ENCODE results near the gene ZSCAN30. TPM values are rescaled to one million over a fixed set of nuclear protein-coding genes. Genes with fewer than 3 reads are reported as not detected.

ZSCAN30 gene
- total RNA-seq, 3 donors from 2014 or later (not counting 1 experiment from before 2014, with no cell fraction given), result 15.4 to 21.0 (median 16.4) TPM

DNA sequence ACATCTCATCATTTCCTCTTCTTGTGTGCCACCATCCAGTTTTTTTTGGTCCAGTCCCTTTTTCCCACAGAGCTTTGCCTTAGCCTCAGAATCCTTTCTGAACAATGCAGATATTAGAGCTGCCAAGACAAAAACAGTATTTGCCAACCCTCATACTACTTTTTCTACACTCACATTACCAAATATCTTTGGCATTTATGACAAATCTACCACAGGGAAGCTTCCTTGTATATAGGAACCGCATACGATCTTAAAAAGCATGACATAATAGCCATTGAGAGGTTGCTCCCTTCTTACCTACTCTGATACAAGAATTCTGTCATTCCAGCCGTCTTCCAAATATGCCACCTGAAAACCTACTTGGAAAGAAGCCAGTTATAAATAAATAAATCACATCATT lies 44.8 kb upstream of the ZSCAN30 start:
- H3K4me3 Mint-ChIP-seq, result no peak overlapping the region
- peaks cover 21 to 30% of the 10 kb centered on the region in 2 donors for H3K4me1 Mint-ChIP-seq
- H3K9me3 Mint-ChIP-seq, result no peaks in the 10 kb centered on the region
- peaks cover 15% of the 10 kb centered on the region for H3K36me3 Mint-ChIP-seq
- Histone ChIP-seq H3K27me3 (ENCODE audit: control insufficient read depth, insufficient read depth, low read length) (no peaks in the 10 kb centered on the region), H3K9me3 (ENCODE audit: control insufficient read depth, insufficient read depth, low read length) (no peaks in the 10 kb centered on the region), H3K4me3 (ENCODE audit: low read length) (no peak overlapping the region), H3K27ac (ENCODE audit: low read length) (no peak overlapping the region), H3K36me3 (ENCODE audit: control insufficient read depth, insufficient read depth, low read length) (peaks cover 74% of the 10 kb centered on the region), H3K4me1 (ENCODE audit: control insufficient read depth, insufficient read depth, low read length) (no peaks in the 10 kb centered on the region)
- 100% methylated on average over 3 of the region's 3 CpGs for WGBS (ENCODE audit: insufficient coverage)
- no peak for DNase-seq
- H3K27ac Mint-ChIP-seq, result peak overlapping the region; percentile 67 to 72
- ATAC-seq, result no peak
- TF ChIP-seq, protein P1, sequence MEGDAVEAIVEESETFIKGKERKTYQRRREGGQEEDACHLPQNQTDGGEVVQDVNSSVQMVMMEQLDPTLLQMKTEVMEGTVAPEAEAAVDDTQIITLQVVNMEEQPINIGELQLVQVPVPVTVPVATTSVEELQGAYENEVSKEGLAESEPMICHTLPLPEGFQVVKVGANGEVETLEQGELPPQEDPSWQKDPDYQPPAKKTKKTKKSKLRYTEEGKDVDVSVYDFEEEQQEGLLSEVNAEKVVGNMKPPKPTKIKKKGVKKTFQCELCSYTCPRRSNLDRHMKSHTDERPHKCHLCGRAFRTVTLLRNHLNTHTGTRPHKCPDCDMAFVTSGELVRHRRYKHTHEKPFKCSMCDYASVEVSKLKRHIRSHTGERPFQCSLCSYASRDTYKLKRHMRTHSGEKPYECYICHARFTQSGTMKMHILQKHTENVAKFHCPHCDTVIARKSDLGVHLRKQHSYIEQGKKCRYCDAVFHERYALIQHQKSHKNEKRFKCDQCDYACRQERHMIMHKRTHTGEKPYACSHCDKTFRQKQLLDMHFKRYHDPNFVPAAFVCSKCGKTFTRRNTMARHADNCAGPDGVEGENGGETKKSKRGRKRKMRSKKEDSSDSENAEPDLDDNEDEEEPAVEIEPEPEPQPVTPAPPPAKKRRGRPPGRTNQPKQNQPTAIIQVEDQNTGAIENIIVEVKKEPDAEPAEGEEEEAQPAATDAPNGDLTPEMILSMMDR (IDR thresholded peaks at IDR 0.05), result no peak
- H3K27me3 Mint-ChIP-seq (ENCODE audit: low read depth in 2 of 2), result no peaks in the 10 kb centered on the region
- intact Hi-C loops (cut with micrococcal nuclease), result no loop called here

DNA sequence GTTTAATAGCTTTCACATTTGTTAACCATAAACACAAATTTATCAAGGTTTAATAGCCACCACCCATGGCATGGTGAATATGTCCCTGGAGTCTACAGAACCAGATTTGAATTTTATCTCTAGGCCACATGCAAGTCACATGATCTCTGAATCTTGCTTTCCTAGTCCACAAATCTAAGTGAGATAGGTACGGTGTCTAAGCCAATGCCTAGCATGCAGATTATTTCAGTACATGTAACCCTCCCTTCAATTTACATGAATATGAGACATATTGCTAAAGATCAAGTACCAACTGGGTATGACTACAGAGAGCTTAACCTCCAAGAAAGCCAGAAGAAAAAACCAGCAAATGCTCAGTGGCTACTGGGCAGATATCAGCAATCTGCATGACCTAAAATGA lies 44.2 kb upstream of the ZSCAN30 start:
- no peak overlapping the region for H3K4me3 ChIP-seq (ENCODE audit: low read length)
- WGBS (ENCODE audit: insufficient coverage), result 100% methylated on average over 1 of the region's 1 CpG
- H3K27ac ChIP-seq (ENCODE audit: low read length), result no peak overlapping the region
- peaks cover 68% of the 10 kb centered on the region for H3K36me3 ChIP-seq (ENCODE audit: control insufficient read depth, insufficient read depth, low read length)
- Mint-ChIP-seq H3K4me3 (no peak overlapping the region), H3K27me3 (ENCODE audit: low read depth in 2 of 2) (no peaks in the 10 kb centered on the region), H3K4me1 (peaks cover 15 to 24% of the 10 kb centered on the region in 2 donors), H3K36me3 (peaks cover 15% of the 10 kb centered on the region), H3K27ac (peak overlapping the region; percentile 67 to 72), H3K9me3 (no peaks in the 10 kb centered on the region)
- DNase-seq (no peak), ATAC-seq (no peak)
- H3K9me3 ChIP-seq (ENCODE audit: control insufficient read depth, insufficient read depth, low read length), result no peaks in the 10 kb centered on the region
- no peaks in the 10 kb centered on the region for H3K27me3 ChIP-seq (ENCODE audit: control insufficient read depth, insufficient read depth, low read length)
- intact Hi-C loops (cut with micrococcal nuclease), result no loop called here
- no peaks in the 10 kb centered on the region for H3K4me1 ChIP-seq (ENCODE audit: control insufficient read depth, insufficient read depth, low read length)
- TF ChIP-seq, protein P1 (IDR thresholded peaks at IDR 0.05), result no peak

DNA sequence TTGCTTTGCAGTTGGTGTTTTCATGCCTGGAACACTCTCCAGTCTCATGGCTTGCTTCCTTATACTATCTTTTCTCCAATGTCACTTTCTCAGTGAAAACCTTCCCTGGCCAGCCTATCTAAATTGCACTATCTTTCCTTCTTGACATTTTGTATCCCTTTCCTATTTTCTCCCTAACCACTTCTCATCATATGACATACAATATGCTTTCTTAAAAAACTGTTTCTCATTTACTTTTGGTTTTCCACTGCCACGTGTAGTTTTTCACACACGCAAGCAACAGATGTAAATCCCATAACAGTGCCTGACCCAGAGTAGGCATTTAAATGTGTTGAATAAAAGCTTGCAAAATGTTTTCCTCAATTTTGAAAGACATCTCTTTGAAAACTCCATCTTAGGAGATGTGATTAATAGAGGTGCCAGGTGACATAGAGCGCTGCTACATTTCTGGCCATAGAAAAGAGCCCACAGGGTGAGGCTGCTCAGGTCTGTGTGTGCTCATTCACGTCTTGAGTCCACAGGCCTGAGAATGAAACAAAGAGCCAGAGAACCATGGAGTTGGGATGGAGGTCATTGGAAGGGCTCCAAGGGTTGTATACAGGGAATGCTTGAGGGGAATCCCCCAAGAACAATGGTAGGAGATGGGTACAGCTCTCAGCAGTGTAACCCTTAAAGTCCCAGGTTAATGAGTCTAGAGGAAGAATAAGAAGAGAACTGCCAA lies 41.5 kb upstream of the ZSCAN30 start:
- peaks cover 6 to 15% of the 10 kb centered on the region in 2 donors for H3K4me1 Mint-ChIP-seq
- Histone ChIP-seq H3K27ac (ENCODE audit: low read length) (no peak overlapping the region), H3K4me3 (ENCODE audit: low read length) (no peak overlapping the region), H3K27me3 (ENCODE audit: control insufficient read depth, insufficient read depth, low read length) (no peaks in the 10 kb centered on the region), H3K36me3 (ENCODE audit: control insufficient read depth, insufficient read depth, low read length) (peaks cover 41% of the 10 kb centered on the region), H3K9me3 (ENCODE audit: control insufficient read depth, insufficient read depth, low read length) (no peaks in the 10 kb centered on the region), H3K4me1 (ENCODE audit: control insufficient read depth, insufficient read depth, low read length) (no peaks in the 10 kb centered on the region)
- 94% methylated on average over 3 of the region's 4 CpGs for WGBS (ENCODE audit: insufficient coverage)
- DNase-seq (no peak), ATAC-seq (no peak)
- intact Hi-C loops (cut with micrococcal nuclease), result no loop called here
- H3K4me3 Mint-ChIP-seq, result no peak overlapping the region
- TF ChIP-seq, protein P1 (IDR thresholded peaks at IDR 0.05), result no peak
- H3K27ac Mint-ChIP-seq, result no peak overlapping the region
- H3K36me3 Mint-ChIP-seq, result peaks cover 6% of the 10 kb centered on the region
- H3K9me3 Mint-ChIP-seq, result no peaks in the 10 kb centered on the region
- no peaks in the 10 kb centered on the region for H3K27me3 Mint-ChIP-seq (ENCODE audit: low read depth in 2 of 2)

DNA sequence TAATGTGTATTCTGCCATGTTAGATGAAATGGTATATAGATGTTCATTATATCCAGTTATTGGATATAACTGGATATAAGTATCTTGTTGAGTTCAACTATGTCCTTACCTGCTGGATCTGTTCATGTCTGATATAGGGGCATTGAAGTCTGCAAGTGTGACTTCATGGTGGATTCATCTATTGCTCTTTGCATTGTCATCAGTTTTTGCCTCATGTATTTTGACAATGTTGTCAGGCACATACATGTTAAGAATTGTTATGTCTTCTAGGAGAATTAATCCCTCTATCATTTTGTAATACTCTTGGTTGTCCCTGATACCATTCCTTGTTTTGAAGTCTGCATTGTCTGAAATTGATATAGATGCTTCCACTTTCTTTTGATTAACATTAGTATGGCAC lies 38.8 kb upstream of the ZSCAN30 start:
- no peak for DNase-seq
- TF ChIP-seq, protein P1 (IDR thresholded peaks at IDR 0.05), result no peak
- Mint-ChIP-seq H3K27me3 (ENCODE audit: low read depth in 2 of 2) (no peaks in the 10 kb centered on the region), H3K4me3 (no peak overlapping the region), H3K9me3 (no peaks in the 10 kb centered on the region), H3K4me1 (peaks cover 0 to 6% of the 10 kb centered on the region in 2 donors), H3K27ac (no peak overlapping the region), H3K36me3 (no peaks in the 10 kb centered on the region)
- no peak overlapping the region for H3K4me3 ChIP-seq (ENCODE audit: low read length)
- H3K36me3 ChIP-seq (ENCODE audit: control insufficient read depth, insufficient read depth, low read length), result peaks cover 23% of the 10 kb centered on the region
- intact Hi-C loops (cut with micrococcal nuclease), result no loop called here
- H3K27me3 ChIP-seq (ENCODE audit: control insufficient read depth, insufficient read depth, low read length), result no peaks in the 10 kb centered on the region
- ATAC-seq, result no peak
- no peak overlapping the region for H3K27ac ChIP-seq (ENCODE audit: low read length)
- no peaks in the 10 kb centered on the region for H3K4me1 ChIP-seq (ENCODE audit: control insufficient read depth, insufficient read depth, low read length)
- H3K9me3 ChIP-seq (ENCODE audit: control insufficient read depth, insufficient read depth, low read length), result no peaks in the 10 kb centered on the region
